Thyroid gland (tissue), 4 donors: Measurements from ENCODE around the gene MTMR12.

ENCODE experiments used
- CTCF ChIP-seq, 6 experiments: fragments of 200-600 bp in 3 of 6; fragments of 450-650 bp in 3 of 6; sonication (generic) in 3 of 6; IDR thresholded peaks; one replicate each; pipeline ENCODE4 v1.5.1; 2016 to 2019; ENCODE audit warnings: antibody characterized with exemption in 6 of 6, mild to moderate bottlenecking in 2 of 6, inconsistent platforms in 1 of 6, moderate library complexity in 1 of 6
- POLR2A ChIP-seq, 2 donors: fragments of 450-650 bp; IDR thresholded peaks; one replicate each; pipeline ENCODE4 v1.6.1; 2017; ENCODE audit warnings: antibody characterized with exemption in 2 of 2, mild to moderate bottlenecking in 2 of 2, moderate library complexity in 1 of 2

- TF ChIP-seq CTCF (IDR thresholded peaks at IDR 0.05) (no peak), POLR2A (IDR thresholded peaks at IDR 0.05) (no peak)
Measured at GRCh38 chr5:32339198-32339597, 26.5 kb upstream of the MTMR12 start.
